ENCODE results near the gene GCSAM.

- TF ChIP-seq RFX5 (IDR thresholded peaks at IDR 0.05) (no peak), USF2 (IDR thresholded peaks at IDR 0.05) (no peak), POLR2A (IDR thresholded peaks at IDR 0.05; ENCODE audit: low read length) (no peak), PBX3 (IDR thresholded peaks at IDR 0.05) (no peak), CTCF (IDR thresholded peaks at IDR 0.05) (no peak), MYC (IDR thresholded peaks at IDR 0.05; ENCODE audit: borderline replicate concordance, low read length) (no peak), MAFK (IDR thresholded peaks at IDR 0.05; ENCODE audit: partially characterized antibody) (no peak), EP300 (IDR thresholded peaks at IDR 0.05) (no peak), RAD21 (conservative IDR thresholded peaks at IDR 0.05 in 1 of 2, IDR thresholded peaks at IDR 0.05 in 1 of 2) (no peak)
These were observed 12.8 kb downstream of the GCSAM start for GRCh38 chr3:112119962-112120836.
